ENCODE results near the gene RND2.
"Not testable (repeated sequence)": the region's sequence is repeated elsewhere in the genome, so short reads cannot be mapped to it uniquely, and the experiment has no call there.

Gene RND2

GRCh38 chr17:43024407-43025289 lies at the start of gene RND2:
Gene RND2, plus strand, starts transcription at chr17:43025231. Its CDS starts 117 bp downstream, at chr17:43025348.
- peak; percentile 61 to 68 (median 65) for DNase-seq (ENCODE audit: low read depth in 3 of 3)

GRCh38 chr17:42975265-42975664 lies 49.8 kb upstream of the RND2 start:
- DNase-seq (ENCODE audit: low read depth in 3 of 3): no peak

DNA sequence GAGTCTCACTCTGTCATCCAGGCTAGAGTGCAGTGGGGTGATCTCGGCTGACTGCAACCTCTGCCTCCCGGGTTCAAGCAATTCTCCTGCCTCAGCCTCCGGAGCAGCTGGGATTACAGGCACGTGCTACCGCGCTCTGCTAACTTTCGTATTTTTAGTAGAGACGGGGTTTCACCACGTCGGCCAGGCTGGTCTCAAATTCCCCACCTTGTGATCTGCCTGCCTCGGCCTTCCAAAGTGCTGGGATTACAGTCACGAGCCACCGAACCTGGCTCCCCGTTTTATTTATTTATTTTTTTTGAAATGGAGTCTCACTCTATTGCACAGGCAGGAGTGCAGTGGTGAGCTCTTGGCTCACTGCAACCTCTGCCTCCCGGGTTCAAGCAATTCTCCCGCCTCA lies 49.3 kb upstream of the RND2 start:
- not testable (repeated sequence) for DNase-seq (ENCODE audit: low read depth in 3 of 3)

DNA sequence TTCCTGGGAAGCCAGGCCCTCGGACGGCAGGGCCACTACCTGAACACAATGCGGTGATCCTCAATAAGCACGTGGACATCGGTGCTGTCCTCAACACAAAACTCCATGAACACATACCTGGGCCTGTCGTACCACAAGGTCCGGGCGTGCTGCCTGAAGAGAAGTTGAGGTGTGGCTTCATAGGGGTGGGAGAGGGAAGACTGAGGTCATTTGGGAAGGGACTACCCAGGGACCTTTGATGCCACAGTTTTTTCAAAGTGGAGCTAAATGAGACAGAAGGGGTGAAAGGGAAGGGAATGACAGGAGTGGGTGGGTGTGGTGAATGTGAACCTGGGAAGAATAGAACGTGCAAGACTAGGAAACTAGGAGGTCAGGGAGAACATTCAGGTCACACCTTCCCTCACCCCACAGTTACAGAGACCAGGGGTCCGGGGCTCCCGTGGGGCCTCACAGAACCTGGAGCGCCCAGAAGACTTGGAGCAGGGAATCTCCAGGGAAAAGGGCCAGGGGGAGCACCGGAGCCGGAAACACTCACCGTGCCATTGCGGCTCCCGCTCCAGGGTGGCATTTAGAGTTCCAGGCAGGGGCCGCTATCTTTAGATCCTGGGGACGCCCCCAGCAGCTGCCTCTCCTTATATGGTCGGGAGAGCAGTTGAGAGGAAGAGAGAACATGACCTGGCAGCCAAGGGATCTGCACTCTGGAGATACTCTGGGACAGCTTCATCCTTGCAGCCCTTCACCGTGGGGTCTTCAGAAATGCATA lies 45.3 kb upstream of the RND2 start, which contains the start of gene PTGES3L:
Gene PTGES3L (minus strand): TSS at position 570 of the 763 bp plus-strand sequence. CDS start 27 bp downstream, at position 543.
- DNase-seq (ENCODE audit: low read depth in 3 of 3): no peak

DNA sequence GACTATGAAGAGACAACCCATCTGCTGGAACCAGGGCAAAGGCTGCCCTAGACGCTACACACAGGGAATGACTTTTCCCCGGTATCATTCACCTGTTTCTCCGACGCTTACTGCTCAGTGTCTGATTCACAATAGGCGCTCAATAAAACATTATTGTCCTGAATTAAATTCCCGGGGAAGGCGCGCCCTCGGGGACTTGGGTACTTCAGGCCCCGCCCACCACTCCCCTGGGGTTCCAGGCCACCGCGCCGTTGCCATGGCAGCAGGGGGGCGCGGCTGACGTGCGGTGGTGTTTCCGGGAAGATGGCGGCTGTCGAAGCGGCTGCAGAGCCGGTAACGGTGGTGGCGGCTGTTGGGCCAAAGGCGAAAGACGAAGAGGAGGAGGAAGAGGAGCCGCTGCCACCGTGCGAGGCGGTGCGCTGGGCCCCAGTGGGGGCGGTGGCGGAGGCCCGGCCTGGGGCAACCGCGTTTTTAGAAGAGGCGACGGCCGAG lies 44.7 kb upstream of the RND2 start, which contains the start of gene RUNDC1:
Gene RUNDC1 (plus strand): TSS at position 292 of the 492 bp plus-strand sequence. CDS start 12 bp downstream, at position 304.
- peak; percentile 88 for DNase-seq (ENCODE audit: low read depth in 3 of 3)

DNA sequence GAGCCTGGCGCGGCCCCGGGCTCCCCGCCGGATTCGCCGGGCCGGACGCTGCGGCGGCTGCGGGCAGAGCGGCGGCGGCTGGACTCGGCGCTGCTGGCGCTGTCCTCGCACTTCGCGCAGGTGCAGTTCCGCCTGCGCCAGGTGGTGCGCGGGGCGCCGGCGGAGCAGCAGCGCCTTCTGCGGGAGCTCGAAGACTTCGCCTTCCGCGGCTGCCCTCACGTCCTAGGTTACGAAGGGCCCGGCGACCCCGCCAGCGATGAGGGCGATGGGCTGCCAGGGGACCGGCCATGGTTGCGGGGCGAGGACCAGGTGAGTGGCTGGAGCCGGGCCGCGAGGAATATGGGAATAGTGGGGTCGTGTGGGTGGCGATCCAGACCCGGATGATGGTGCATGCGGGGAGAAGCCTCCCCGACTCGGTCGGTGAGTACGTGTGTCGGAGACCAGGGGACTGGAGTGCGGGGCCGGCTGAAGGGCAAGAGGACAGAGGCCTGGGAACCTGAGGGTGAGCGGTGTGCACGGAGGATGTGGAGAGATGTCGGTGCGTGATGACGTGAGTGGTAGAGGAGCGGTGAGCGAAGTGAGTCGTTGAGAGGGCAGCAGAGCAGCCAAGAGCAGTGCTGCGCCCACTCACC lies 44.1 kb upstream of the RND2 start:
- DNase-seq (ENCODE audit: low read depth in 3 of 3): peak in 2 of 3 experiments; percentile 35 to 47

DNA sequence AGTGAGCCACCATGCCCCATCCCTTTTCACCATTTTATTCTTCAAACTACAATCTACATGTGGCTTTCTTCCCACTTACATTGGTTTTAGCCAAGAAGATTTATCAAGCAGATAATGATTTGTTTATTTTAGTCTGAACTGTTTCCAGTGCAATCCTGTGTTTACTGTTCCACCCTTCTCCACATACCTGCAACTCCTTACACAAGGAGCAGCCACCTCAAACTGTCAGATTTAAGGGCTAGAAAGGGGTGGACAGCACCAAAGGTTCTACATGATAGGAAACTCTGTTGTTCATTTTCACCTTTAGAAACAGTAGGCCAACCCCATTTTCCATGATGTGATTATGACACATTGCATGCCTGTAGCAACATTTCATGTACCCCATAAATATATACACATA lies 42.8 kb upstream of the RND2 start:
- DNase-seq (ENCODE audit: low read depth in 3 of 3): no peak

- DNase-seq (ENCODE audit: low read depth in 3 of 3): no peak
Observed at GRCh38 chr17:42985225-42985624, 39.8 kb upstream of the RND2 start.

- DNase-seq (ENCODE audit: low read depth in 3 of 3): no peak
Observed at GRCh38 chr17:42989141-42989540, 35.9 kb upstream of the RND2 start.

GRCh38 chr17:42989726-42990652 lies 35.0 kb upstream of the RND2 start:
- no peak for DNase-seq (ENCODE audit: low read depth in 3 of 3)

- no peak for DNase-seq (ENCODE audit: low read depth in 3 of 3)
Observed at GRCh38 chr17:42991471-42991870, 33.6 kb upstream of the RND2 start.

DNA sequence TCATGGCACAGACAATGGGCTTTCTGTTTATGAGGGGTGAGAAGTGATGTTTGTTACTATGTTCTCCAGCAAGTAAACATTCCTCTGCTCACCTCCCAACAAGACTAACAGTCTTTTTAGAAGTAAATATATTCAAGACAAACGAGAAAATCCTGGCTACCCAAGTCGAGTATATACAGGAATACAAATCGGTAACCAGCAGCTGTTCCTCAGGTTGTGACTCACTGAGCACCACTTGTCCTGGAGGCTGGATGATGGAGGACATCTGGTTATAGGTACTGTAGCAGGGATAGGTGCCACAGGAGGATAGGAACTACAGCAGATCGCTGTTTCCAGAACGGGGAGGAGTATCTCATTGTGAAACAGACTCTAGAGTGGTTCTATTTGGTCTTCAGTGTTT lies 32.2 kb upstream of the RND2 start:
- DNase-seq (ENCODE audit: low read depth in 3 of 3): no peak

DNA sequence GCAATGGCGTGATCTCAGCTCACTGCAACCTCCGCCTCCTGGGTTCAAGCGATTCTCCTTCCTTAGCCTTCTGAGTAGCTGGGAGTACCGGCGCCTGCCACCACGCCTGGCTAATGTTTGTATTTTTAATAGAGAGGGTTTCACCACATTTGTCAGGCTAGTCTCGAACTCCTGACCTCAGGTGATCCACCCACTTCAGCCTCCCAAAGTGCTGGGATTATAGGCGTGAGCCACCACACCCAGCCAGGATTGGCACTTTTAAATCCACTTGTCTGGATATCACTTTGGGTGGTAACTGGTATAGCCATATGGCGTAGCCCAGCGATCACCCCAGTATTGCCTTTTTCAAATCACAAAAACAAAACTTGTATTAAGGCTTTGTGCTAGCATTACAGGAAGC lies 31.1 kb upstream of the RND2 start:
- DNase-seq (ENCODE audit: low read depth in 3 of 3): not testable (repeated sequence)

GRCh38 chr17:42997390-42997983 lies 27.5 kb upstream of the RND2 start:
- DNase-seq (ENCODE audit: low read depth in 3 of 3): no peak

GRCh38 chr17:42997984-42998938 lies 26.8 kb upstream of the RND2 start, which contains the start of gene RPL27:
Gene RPL27, plus strand, starts transcription at chr17:42998419. Its CDS starts 332 bp downstream, at chr17:42998751.
- peak; percentile 85 to 96 (median 94) for DNase-seq (ENCODE audit: low read depth in 3 of 3)

- DNase-seq (ENCODE audit: low read depth in 3 of 3): no peak
Observed at GRCh38 chr17:42999003-42999525, 26.0 kb upstream of the RND2 start.

- DNase-seq (ENCODE audit: low read depth in 3 of 3): not testable (repeated sequence)
Observed at GRCh38 chr17:43000894-43001293, 24.1 kb upstream of the RND2 start.

GRCh38 chr17:43003542-43004172 lies 21.4 kb upstream of the RND2 start:
- no peak for DNase-seq (ENCODE audit: low read depth in 3 of 3)

All from stimulated activated CD4-positive, alpha-beta T cell treated with anti-CD3 and anti-CD28 coated beads, TNF-alpha, amount 100 ng/mL, for 4 hours (primary cell).